Left ventricle myocardium superior (tissue), 1 donor: ENCODE data around the gene FSIP1. TPM values are rescaled to one million over a fixed set of nuclear protein-coding genes. Genes with fewer than 3 reads are reported as not detected.

Source experiments
- ATAC-seq: fragments of 200-7000 bp; cut with Tn5 transposase; one replicate; pipeline ENCODE4 v1.9.1; 2020; ENCODE audit warnings: mild to moderate bottlenecking, moderate library complexity
- DNase-seq: peaks from one replicate; pipeline ENCODE4 v3.0.0-alpha.2; 2020
- intact Hi-C: fragments of 100-400 bp; cut with micrococcal nuclease; formaldehyde crosslinking; loops from one replicate; pipeline ENCODE4 v1.11.0; 2022
- total RNA-seq: library from RNA; stranded (reverse); fragmentation: NEBNext Ultra II Directional; extraction: Animal tissue kit (Norgen Biotek cat#: 25700); gene quantifications from one replicate; pipeline ENCODE4 v1.2.1, GENCODE V29; 2021
- donor health status: DM: no; HTN: yes; CAD: no; lungs with severe emphysema.

Gene FSIP1
- total RNA-seq, 1 donor from 2014 or later, result 1.0 TPM

- ATAC-seq, result no peak
- intact Hi-C loops, result loop anchor here (5.0 to 10.0 kb wide), 3 partner anchors 171 to 769 kb away; no protein-coding TSS in a partner anchor
Observed at GRCh38 chr15:39583596-39584265, 198.9 kb downstream of the FSIP1 start.

GRCh38 chr15:39582977-39583595 is 199.6 kb downstream of the FSIP1 start:
- DNase-seq (no peak), ATAC-seq (no peak)
- intact Hi-C loops, result loop anchor here (5.0 to 10.0 kb wide), 3 partner anchors 172 to 768 kb away; no protein-coding TSS in a partner anchor

More at GRCh38 chr15:39583596-39584265, 198.9 kb downstream of the FSIP1 start:
- DNase-seq, result no peak

DNA sequence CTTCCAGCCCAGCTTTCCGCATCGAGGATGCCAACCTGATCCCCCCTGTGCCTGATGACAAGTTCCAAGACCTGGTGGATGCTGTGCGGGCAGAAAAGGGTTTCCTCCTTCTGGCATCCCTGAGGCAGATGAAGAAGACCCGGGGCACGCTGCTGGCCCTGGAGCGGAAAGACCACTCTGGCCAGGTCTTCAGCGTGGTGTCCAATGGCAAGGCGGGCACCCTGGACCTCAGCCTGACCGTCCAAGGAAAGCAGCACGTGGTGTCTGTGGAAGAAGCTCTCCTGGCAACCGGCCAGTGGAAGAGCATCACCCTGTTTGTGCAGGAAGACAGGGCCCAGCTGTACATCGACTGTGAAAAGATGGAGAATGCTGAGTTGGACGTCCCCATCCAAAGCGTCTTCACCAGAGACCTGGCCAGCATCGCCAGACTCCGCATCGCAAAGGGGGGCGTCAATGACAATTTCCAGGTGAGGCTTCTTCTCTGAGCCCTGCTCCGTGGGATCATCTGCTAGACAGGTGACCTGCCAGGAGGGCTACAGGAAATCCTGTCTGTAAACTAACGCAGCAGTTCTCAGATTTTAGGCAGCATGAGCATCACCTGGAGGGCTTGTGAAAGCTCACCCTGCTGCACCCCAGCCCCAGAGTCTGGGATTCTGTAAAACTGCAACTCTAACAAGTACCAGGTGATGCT is 200.2 kb downstream of the FSIP1 start:
- no peak for ATAC-seq
- DNase-seq, result peak; percentile 56
- intact Hi-C loops, result loop anchor here (5.0 to 10.0 kb wide), 3 partner anchors 172 to 768 kb away; no protein-coding TSS in a partner anchor

GRCh38 chr15:39581793-39582285 is 200.8 kb downstream of the FSIP1 start:
- intact Hi-C loops, result loop anchor here (5.0 to 10.0 kb wide), 3 partner anchors 173 to 767 kb away; no protein-coding TSS in a partner anchor
- DNase-seq (peak; percentile 66), ATAC-seq (peak; percentile 52)

GRCh38 chr15:39581242-39581792 is 201.3 kb downstream of the FSIP1 start:
- DNase-seq, result no peak
- intact Hi-C loops, result loop anchor here (5.0 to 10.0 kb wide), 3 partner anchors 173 to 767 kb away; no protein-coding TSS in a partner anchor
- ATAC-seq, result peak; percentile 5

- peak; percentile 80 for ATAC-seq
- intact Hi-C loops, result loop anchor here (5.0 to 10.0 kb wide), 3 partner anchors 174 to 766 kb away; no protein-coding TSS in a partner anchor
- DNase-seq, result peak; percentile 91
Observed at GRCh38 chr15:39580485-39581241, 202.0 kb downstream of the FSIP1 start, which contains the start of gene THBS1. Gene THBS1, plus strand, starts transcription at chr15:39581079. Its CDS starts 779 bp downstream, at chr15:39581858.

DNA sequence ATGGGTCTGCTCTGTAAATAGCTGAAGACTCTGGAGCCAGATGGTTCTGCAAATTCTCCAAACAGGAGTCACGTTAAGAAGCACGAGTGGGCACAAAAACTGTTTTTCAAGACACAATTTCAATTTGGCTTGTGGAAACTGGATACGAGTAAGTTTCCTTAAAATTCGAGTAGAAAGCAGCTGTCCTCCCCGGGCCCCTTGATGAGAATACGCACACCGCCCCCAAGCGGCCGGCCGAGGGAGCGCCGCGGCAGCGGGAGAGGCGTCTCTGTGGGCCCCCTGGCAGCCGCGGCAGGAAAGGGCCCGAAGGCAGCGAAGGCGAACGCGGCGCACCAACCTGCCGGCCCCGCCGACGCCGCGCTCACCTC is 202.5 kb downstream of the FSIP1 start:
- ATAC-seq (peak; percentile 91), DNase-seq (peak; percentile 97)
- intact Hi-C loops, result loop anchor here (5.0 to 10.0 kb wide), 3 partner anchors 175 to 765 kb away; no protein-coding TSS in a partner anchor

DNA sequence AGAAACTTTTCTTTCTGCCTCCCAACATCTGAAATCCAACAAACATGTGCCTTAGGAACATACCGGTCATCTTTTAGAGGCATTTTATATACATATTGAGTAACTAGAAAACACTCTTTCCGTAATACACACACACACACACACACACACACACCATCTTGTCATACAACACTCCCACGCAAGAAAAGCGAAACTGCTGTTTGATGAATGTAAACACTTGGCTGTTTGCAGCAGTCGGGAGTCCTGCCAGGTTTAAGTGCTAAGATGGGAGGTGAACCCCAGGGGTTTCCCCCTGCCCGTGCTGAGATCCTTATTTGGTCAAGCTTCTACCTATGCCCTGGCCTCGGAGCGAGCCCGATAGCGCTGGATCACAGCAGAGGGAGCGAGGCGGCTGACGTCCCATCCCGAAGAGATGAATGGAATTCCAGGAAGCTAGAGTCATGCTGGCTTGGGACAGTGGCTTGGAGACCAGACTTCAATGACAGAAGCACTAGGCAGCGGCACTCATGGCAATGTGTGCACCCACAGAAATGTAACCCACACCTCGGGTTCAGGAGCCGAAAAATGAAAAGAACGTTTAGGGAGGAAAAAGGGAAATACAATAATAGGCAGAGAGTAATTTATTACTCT is 203.0 kb downstream of the FSIP1 start:
- intact Hi-C loops, result loop anchor here (5.0 to 10.0 kb wide), 4 partner anchors 175 to 765 kb away; no protein-coding TSS in a partner anchor
- peak; percentile 74 for ATAC-seq
- DNase-seq, result peak; percentile 80

- intact Hi-C loops, result loop anchor here (5.0 kb wide), 1 partner anchor 407 kb away; no protein-coding TSS in a partner anchor
- ATAC-seq (no peak), DNase-seq (no peak)
Observed at GRCh38 chr15:39578851-39579486, 203.7 kb downstream of the FSIP1 start.

- DNase-seq, result no peak
- no peak for ATAC-seq
- intact Hi-C loops, result loop anchor here (5.0 kb wide), 1 partner anchor 403 kb away; no protein-coding TSS in a partner anchor
Observed at GRCh38 chr15:39575180-39575579, 207.5 kb downstream of the FSIP1 start.

- no peak for DNase-seq
- no peak for ATAC-seq
- intact Hi-C loops, result no loop called here
Observed at GRCh38 chr15:39574427-39574826, 208.2 kb downstream of the FSIP1 start.

DNA sequence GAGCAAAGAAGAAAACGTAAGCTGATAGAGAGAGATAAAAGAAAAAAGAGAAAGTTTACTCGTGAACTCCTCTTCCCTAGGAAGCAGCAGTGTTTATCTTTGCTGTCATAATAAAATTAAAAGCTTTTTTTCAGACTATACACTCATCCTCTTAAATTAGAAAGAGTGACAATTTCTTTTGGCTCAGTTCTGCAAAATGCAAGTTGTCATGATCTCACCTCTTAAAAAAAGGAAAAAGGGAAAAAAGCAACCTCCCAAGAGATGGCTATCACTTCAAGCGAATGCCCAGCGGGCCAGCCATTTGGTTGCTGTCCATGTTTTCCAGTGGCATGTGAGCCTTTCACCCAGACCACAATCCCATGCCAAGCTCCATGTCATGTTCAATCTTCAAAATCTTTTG is 208.8 kb downstream of the FSIP1 start:
- intact Hi-C loops, result no loop called here
- no peak for DNase-seq
- ATAC-seq, result no peak

- DNase-seq (no peak), ATAC-seq (no peak)
- intact Hi-C loops, result no loop called here
Observed at GRCh38 chr15:39573287-39573686, 209.4 kb downstream of the FSIP1 start.

GRCh38 chr15:39565851-39566250 is 216.8 kb downstream of the FSIP1 start:
- intact Hi-C loops, result no loop called here
- ATAC-seq, result no peak
- no peak for DNase-seq

DNA sequence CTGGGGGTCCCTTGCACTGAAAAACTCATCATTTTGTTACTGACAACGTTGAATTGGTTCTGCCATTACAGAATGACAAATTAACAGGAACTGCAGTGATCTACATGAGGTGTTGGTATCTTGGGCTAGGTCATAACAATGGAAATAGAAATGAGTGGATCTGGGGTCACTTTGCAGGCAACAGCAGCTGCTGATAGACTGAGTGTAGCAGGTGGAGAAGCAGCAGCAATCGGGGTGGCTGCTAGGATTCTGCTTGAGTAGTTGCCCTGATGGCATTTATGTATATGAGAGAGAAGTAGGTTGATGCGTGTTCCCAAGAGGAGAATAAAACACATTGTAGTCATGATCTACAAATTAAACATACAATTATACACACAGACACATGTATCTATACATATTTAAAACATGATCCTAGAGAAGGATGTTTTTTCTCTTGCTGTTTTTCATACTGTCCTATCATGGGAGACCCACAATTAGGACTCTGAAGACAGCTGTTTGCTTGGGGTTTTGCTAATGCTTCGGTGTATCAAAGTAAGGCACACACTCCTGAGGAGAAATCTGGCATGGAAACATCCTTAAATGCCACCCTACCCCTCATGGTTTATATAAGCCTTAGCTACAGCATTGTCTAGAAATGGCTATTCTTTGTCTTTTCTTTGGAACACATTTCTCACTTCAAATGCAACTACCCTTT is 217.5 kb downstream of the FSIP1 start:
- DNase-seq, result no peak
- intact Hi-C loops, result no loop called here
- ATAC-seq, result no peak

- intact Hi-C loops, result no loop called here
- no peak for ATAC-seq
- DNase-seq, result no peak
Observed at GRCh38 chr15:39558421-39558820, 224.2 kb downstream of the FSIP1 start.

- ATAC-seq, result no peak
- DNase-seq, result no peak
- intact Hi-C loops, result no loop called here
Observed at GRCh38 chr15:39556461-39556860, 226.2 kb downstream of the FSIP1 start.
